GM18517 (cell line): Measurements from ENCODE around the gene IDI2.
A peak's percentile ranks its signal among the peaks of the same experiment; 100 is the strongest.
"Not testable (repeated sequence)": the region's sequence is repeated elsewhere in the genome, so short reads cannot be mapped to it uniquely, and the experiment has no call there.

Source experiments
- ATAC-seq: cut with Tn5 transposase; IDR thresholded peaks from one replicate; pipeline ENCODE4 v1.9.1; 2021; ENCODE audit warnings: mild to moderate bottlenecking, moderate library complexity; ENCODE audit not compliant: unreplicated experiment

The IDI2 gene

DNA sequence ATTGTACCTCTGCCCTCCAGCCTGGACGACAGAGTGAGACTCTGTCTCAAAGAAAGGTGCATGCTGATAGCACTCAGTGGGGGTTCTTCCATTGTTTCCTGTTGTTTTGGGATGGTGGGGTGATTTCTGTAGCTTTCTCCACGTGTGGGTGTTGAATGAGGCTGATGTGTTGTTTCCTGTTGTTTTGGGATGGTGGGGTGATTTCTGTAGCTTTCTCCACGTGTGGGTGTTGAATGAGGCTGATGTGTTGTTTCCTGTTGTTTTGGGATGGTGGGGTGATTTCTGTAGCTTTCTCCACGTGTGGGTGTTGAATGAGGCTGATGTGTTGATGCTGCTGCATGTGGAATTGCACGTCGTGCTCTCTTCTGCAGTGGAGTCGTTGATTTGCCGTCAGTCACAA lies 15.7 kb downstream of the IDI2 start:
- ATAC-seq, result not testable (repeated sequence)

DNA sequence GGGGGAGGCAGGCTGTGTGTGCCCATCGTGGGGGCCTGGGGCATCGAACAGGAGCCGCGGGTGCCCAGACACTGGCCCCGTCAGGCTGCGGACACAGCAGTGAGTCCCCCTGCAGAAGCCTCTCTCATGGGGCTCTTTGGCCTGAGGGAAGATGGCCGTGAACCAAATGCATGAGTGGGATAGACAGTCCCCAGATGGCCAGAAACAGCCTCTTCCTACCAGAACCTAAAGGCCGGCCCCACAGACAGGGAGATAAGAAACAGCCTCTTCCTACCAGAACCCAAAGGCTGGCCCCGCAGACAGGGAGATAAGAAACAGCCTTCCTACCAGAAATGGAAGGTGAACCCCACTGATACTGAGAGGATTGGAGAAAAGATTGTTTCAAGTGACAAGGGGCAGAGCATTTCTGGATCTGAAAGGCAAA lies 16.6 kb downstream of the IDI2 start:
- no peak for ATAC-seq

DNA sequence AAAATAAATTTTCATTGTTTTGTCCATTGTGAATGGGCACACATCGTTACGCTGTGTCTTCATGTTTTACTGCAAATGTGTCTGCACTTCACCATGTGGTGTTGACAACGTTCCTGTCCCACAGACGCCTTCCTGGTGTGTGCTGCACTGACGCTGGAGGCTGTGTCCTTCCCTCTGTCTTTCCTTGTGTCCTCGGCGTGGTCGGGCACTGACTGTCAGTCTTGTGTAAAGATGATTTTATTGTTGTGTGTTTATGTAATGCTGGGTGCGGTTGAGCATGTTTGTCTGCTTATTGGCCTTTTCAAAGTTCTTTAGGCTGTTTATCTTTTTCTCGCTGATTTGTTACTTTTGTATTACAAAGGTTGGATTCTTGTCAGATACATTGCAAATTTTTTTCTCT lies 18.1 kb downstream of the IDI2 start:
- ATAC-seq, result no peak

DNA sequence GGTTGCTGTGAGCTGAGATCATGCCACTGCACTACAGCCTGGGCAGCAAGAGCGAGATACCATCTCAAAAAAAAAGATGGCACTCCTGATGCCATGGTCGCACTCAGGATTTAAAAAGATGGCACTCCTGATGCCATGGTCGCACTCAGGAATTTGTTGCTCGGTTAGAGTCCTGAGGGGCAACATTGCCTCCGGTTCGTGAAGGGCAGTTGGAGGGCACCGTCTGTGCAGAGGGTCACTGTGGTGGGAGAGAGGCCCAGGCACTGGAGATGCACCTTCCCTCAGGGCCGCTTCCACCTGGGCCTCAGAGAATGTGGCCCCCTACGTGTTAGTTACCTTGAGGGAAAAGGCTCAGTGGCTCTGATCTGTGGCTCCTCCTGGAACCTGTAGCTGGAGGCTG lies 19.1 kb downstream of the IDI2 start:
- ATAC-seq, result no peak

DNA sequence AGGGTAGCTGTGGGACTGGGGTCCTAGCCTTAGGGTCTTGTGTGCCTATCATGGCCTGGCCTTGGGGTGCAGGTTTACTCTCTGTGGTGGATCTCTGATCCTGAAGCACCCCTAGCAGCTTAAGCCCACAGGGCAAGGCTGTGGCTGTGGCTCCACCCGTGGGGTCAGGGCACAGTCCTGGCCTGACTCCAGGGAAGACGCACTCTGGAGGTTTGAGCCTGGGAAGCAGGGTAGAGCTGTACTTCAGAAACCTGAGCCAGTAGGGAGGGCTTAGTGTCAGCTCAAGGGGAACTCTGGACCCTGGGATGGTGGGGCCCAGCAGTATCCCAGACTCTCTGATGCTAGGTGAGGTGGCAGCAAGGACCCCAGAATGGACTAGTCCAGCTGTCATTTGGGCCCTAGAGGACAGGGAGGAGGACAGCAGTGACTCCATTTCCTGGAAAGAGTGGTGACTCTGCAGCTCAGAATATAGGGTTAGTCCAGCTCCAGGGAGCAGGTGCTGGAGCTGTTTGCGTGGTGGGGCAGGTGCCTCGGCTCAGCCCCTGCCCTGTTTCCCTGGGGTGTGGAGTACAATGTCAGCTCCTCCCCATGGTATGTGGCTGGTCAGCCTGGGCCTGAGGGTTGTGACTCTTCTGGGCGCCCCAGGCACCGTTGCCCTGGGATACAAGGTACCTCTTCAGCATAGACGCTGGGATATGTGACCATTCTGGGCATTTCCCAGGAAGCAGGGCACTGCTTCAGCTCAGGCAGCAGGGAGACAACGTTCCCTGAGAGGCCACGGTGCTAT lies 21.6 kb downstream of the IDI2 start:
- no peak for ATAC-seq

DNA sequence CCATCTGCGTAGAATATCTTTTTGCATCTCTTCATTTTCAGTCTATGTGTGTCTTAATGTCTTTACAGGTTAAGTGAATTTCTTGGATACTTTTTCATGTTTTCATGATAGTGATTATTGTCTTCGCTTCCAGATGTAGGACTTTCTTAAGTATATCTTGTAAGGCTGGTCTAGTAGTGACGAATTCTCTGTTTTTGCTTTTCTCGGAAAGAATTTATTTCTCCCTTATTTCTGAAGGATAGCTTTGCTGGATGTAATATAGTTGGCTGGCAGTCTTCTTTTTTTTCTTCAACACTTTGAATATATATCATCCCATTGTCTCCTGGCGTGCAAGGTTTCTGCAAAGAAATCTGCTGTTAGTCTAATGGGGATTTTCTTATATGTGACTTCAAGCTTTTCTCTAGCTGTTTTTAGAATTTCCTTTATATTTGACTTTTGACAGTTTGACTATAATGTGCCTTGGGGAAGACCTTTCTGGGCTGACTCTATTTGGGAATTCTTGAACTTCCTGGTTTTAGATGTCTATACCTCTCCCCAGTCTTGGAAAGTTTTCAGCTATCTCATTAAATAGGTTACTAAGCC lies 23.1 kb downstream of the IDI2 start:
- no peak for ATAC-seq

DNA sequence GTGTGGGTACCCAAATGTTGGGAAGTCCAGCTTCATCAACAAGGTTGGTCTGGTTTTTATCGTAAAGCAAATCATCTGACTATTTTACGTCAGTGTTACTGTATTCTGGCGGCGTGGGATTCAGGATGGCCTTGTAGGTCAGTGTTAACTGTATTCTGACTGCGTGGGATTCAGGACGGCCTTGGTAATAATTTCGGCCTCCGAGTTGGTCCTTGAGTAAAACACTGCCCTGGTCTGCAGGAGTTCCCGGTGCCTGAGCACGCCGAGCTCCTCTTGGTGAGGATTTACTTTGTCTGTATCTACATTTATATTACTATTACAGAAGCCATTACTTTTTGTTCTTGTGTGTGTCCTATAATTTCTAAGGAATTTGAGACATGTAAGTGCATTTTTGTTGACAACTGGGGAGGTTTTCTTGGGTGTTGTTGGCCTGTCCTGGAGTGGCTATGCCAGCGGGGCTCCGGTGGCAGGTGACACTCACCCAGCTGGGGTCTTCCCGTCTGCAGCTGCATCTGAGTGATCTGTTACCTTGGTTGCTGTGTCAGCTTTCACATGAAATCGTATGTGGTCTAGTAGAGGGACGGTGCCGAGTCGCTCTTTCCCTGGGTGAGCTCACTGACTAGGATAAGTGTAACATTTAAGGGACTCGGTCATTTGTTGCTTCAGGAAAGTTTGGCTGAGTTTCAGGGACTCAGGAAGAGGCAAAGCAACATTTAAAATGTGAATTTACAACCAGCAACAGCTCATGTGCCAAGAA lies 28.2 kb downstream of the IDI2 start:
- no peak for ATAC-seq

DNA sequence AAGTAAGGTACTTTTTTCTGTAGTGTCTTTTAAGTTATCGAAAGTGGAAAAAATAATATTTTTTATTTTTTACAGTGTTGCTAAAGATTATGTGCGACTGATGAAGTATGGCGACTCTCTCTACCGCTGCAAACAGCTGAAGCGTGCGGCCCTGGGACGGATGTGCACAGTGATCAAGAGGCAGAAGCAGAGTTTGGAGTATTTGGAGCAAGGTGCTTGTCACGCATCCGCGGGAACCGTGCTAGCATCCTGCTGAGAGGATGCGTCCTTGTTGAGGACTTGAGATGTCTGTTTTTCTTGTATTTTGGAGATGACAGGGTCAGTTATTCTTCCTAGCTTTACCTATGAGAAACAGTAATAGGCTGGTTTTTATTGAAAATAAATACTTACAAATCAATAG lies 29.6 kb downstream of the IDI2 start:
- no peak for ATAC-seq

DNA sequence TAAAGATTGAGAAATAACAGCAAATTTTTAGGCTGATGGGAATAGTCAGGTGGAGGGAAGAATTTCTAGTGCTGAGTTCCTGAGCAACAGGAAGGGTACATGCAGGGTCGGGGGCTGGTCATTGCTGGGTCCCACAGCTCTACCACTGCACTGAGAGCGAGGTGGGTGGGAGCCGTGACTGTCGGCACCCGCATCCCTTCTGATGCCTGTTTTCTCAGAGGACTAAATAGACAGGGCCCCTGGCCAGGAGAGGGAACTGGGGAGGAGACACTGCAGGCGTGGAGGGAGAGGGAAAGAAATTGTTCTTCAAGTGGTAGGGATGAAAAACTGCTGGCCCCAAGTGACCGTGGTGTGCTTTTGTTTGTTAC lies 30.1 kb downstream of the IDI2 start:
- ATAC-seq, result no peak

DNA sequence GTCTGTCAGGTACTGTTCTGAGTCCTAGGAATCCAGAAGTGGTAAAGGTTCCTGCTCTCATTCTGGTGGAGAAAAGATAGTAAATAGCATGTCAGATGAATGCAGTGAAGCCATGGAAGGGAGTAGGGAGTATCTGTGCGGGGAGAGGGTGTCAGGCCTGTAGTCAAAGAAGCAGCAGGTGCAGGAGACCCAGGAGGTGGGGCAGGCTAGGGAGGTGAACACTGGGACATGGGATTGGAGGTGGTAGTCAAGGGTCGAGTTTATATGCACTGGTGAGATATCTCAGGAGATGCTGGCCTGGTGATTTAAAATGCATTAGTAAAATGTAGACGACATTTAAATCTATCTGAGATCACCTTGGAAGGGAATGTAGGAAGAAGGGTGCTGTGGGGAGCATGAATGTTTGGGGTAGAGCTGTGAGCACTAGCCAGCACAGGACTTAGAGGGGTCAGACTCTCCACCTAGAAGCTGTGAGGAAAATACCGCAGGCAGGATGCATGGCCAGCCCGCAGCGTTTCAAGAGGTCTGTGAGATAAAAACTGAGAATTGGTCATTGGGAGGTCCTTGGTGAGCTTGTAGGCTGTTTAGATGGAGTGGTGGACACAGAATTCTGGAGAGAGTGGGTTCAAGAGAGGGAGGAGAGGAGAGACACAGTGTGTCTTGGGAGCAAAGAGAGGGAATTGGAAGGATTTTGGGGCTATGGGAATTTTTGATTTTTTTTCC lies 30.7 kb downstream of the IDI2 start:
- ATAC-seq, result no peak

DNA sequence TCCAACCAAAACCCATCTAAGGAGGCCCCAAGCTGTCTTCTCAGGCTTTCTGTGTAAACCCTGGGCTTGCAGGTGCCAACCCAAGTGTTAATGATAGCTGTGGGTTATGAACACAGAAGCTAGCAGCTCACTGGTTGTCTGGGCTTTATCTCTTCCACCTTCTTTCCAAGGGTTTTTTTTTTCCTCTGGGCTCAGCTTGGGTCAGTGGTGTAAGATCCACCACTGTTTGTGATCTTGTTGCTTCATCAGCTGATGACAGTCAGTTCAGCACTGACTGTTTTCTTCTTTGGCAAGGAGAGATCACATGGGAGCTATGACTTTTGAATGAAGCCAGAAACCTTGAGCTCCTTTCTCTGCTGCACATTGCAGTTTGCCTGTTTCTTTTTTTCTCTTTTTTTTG lies 32.8 kb downstream of the IDI2 start:
- ATAC-seq, result no peak

DNA sequence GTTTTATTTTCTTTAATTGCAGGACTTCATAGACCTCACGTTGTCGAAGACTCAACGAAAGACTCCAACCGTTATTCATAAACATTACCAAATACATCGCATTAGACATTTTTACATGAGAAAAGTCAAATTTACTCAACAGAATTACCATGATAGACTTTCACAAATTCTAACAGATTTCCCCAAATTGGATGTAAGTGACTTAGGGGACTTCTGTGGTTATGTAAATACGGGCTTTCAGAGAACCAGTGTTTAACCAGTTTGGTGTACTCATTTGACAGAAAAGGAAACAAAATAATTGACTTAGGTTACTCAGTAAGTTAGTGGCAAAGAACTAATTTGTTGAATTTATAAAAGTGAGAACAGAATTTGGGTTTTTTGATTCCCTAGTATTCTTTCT lies 33.2 kb downstream of the IDI2 start:
- ATAC-seq, result no peak

DNA sequence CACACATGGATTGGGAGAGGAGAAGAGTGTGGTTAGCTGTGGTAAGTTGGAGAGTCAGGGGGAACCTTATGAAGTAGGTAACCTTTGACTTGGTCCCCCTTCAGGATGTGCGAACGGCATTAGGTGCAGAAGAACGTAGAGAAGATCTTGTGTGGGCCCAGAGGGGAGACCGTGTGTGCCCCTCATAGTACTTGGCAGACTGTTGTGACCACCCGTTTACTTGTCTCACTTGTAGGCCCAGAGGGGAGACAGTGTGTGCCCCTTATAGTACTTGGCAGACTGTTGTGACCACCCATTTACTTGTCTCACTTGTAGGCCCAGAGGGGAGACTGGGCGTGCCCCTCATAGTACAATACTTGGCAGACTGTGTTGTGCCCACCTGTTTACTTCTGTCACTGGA lies 34.9 kb downstream of the IDI2 start:
- ATAC-seq, result no peak

DNA sequence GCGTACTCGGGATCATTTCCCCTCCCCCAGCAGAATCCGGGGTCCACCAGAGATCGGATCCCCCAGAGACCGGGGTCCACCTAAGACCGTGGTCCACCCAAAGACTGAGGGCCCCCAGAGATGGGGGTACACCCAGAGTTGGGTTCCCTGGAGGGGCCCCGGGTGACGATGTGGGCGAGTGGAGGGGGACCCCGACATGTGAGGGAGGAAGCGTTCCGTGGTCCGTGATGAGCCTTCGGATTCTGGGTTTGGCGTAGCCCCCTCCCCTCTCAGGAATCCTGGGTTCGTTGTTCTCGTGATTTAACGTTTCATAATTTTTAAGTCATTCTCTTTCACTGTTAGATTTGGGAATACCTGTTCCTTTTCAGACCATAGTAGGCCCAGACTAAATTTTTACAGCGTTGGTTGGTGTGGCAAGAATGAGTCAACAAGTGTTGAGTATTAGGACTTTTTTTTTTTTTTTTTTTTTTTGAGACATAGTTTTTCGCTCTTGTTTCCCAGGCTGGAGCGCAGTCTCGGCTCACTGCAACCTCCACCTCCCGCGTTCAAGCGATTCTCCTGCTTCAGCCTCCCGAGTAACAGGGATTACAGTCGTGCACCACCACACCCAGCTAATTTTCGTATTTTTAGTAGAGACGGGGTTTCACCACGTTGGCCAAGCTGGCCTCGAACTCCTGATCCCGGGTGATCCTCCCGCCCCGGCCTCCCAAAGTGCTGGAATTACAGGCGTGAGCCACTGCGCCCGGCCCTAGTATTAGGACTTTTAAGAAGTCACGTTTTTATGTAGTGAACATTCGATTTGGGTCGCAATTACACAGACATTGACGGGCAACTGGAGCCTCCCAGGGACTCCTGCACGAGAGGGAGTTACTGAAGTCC lies 36.8 kb downstream of the IDI2 start:
- no peak for ATAC-seq

DNA sequence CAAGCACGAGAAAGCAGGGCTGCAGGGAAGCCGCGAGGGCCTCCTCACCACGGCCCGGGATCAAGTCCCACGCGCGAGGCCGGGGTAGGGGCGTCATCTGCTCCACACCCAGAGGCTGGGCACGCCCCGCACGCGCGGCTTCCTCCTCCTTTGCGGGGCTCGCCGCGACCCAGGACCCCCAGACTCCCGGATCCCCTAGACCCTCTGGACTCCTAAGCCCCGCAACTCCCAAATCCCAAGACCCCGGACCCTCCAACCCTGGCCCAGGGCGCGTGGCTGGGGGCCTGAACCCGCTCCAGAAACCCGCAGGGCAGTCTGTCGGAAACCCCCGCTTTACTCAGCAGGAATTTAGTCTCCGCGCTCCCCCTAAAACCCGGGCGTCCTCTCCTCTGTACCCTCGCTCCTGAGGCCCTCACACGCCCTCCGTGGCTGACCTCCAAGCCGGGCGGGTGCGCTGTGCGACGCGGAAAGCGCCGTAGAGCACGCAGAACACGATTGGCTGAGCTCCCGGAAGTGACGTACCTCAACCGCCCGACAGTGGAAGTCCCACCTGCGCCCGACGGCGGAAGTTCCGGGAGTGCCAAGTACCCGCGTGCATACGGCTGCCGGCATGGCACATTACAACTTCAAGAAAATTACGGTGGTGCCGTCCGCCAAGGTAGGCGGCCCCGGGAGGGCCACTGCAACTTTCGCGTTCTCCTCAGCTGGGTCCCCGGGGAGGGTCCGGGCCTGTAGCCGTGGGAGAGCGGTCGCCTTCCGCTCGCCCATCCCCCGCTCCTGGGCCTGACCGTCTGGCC lies 37.6 kb downstream of the IDI2 start, which contains the start of gene GTPBP4:
GTPBP4 (plus strand) TSS at position 565 of the 797 bp plus-strand sequence; CDS start at position 611, 46 bp downstream.
- ATAC-seq, result peak; percentile 96

DNA sequence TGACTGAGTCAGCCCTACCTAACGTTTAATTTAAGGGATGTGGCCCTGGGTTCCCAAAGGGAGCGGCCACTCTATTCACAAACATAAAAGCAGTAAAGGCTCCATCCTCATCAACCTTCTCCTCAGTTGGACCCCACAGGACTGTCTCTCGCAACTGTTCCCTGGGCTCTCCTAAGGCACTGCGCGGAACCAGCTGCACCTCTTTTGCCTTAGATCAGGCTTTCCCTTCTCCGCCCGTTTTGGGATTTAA lies 38.1 kb downstream of the IDI2 start:
- no peak for ATAC-seq

DNA sequence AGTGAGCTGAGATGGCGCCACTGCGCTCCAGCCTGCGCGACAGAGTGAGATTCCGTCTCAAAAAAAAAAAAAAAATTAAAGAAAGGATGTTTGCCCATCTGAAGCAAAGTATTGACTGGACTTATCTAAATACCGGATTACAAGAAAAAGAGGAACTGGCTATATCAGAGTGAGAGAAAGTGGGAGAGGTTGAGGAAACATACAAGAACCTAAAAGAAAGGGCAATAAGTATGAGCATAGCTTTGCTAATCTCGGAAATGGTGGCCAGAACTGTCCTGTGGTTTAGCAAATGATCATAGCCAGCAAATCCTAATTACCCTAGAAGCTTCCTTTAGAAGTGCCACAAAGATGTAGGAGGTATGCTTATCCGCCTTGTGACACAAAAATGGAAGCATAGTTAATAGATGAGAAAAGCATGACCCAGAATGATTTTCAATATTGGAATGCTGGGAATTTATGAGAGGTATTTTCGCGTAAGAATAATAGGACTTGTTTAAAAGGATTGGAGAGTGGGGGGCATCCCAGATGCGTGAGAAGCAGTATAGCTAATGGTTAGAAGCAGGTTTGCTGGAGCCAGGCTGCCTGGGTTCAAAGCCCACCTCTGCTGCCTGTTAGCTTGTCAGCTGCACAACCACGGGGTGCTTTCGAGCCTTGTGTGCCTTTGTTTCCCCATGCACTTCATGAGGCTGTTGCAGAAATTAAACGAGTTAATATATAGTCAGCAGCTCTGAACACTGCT lies 38.6 kb downstream of the IDI2 start:
- no peak for ATAC-seq

DNA sequence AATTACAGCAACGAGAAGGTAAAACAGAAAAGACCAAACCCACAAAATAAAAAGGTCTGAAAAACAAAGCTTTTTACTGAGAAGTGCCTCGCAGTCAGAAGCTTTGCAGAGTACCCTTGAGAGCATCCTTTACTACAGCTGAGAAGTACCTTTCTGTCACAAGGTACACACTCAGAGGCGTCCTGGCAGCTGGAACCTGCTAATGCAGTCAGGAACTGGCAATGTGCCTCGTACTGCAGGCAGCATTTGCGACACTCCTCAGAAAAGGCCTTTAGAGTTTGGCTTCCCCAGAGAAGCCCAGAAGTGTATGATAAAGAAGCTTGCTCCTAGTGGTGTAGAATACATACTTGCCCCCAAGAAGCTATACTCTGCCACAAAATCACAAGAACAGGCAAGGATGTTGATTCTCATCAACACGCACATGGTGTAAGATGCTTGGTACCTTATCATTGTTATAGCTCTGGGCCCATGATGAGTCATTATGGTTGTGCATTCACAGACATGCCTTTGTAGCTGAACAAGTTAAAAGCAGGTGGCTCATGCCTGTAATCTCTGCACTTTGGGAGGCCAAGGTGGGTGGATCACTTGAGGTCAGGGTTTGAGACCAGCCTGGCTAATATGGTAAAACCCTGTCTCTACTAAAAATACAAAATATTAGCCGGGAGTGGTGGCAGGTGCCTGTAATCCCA lies 39.4 kb downstream of the IDI2 start:
- no peak for ATAC-seq

DNA sequence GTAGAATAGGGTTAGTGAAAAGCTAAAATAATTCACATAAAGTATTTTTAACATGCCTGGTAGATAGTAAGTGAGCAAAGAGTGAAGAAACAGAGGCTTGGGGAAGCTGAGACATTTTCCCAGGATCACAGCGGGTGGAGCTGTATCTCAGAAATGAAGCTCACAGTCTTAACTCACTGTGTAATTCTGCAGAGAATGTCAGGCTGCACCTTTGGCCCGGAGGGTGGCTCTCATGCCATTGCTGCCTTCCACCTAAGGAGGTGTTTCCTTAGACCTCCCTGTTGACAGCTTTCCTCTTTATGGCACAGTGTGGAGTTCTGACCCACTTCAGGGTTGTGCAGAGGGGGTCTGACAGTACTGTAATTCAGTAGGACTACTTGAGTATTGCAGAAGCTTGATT lies 40.3 kb downstream of the IDI2 start:
- no peak for ATAC-seq
